BJ (cell line): Measurements from ENCODE around the gene CACHD1. TPM values are rescaled to one million over a fixed set of nuclear protein-coding genes. Genes with fewer than 3 reads are reported as not detected.

Source experiments
- CTCF ChIA-PET: fragments of 350-600 bp; formaldehyde crosslinking; extraction: SDS; loops from one replicate; lab custom pipeline; 2021; ENCODE audit warnings: antibody characterized with exemption, inconsistent platforms; lab: Yijun Ruan, JAX
- POLR2A ChIA-PET: fragments of 300-600 bp; sonication (Branson Sonifier 250); formaldehyde crosslinking; extraction: SDS; loops from one replicate; lab custom pipeline; 2021; ENCODE audit warnings: antibody characterized with exemption; lab: Charles Lee
- DNase-seq: peaks from one replicate; pipeline ENCODE4 v3.0.0-alpha.2; 2011; ENCODE audit warnings: low read depth
- H3K27me3 ChIP-seq: 2 replicates; pipeline ENCODE4 v1.6.0; 2011; ENCODE audit warnings: low read length; ENCODE audit not compliant: control insufficient read depth, insufficient read depth
- H3K36me3 ChIP-seq: 2 replicates; pipeline ENCODE4 v1.5.1; 2011; ENCODE audit warnings: low read length; ENCODE audit not compliant: control insufficient read depth, insufficient read depth
- H3K4me3 ChIP-seq: 2 replicates; pipeline ENCODE4 v1.5.1; 2011; ENCODE audit warnings: low read depth, mild to moderate bottlenecking, control low read depth, low read length
- CTCF ChIP-seq: IDR thresholded peaks from 2 replicates; pipeline ENCODE4 v1.5.1; 2011; ENCODE audit warnings: low read depth, mild to moderate bottlenecking, control low read depth, inconsistent platforms, low read length, moderate library complexity; ENCODE audit not compliant: insufficient read depth
- polyA plus RNA-seq: library from polyadenylated mRNA; depleted of rRNA; stranded (reverse); fragments of >200 nt; gene quantifications from 2 replicates; pipeline ENCODE4 v1.2.3, GENCODE V29; 2011

The CACHD1 gene
- polyA plus RNA-seq, 1 experiment, result 3.0 TPM

DNA sequence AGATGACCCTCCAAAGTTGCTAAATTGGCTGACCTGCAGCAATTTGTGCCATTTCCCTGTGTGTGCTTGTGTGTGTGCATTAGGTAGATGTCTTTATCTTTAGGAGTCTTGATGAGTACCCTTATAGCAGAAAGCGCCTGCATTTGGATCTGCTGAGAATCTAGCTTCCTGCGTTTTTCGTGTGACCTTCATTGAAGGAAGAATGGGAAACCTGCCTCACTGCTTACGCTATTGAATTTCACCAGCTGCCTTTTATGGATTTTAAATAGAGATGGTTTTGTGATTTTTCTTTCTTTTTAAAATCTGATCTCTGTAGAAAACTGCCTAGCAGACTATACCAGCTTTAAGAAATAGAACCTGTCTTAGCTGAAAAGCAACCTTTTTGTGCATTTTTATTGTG is 124.5 kb downstream of the CACHD1 start:
- ChIA-PET POLR2A (no interaction called here), CTCF (no interaction called here)
- H3K4me3 ChIP-seq, result no peak overlapping the region
- DNase-seq, result no peak
- no peaks in the 10 kb centered on the region for H3K27me3 ChIP-seq
- no peaks in the 10 kb centered on the region for H3K36me3 ChIP-seq
- TF ChIP-seq CTCF, result no peak

DNA sequence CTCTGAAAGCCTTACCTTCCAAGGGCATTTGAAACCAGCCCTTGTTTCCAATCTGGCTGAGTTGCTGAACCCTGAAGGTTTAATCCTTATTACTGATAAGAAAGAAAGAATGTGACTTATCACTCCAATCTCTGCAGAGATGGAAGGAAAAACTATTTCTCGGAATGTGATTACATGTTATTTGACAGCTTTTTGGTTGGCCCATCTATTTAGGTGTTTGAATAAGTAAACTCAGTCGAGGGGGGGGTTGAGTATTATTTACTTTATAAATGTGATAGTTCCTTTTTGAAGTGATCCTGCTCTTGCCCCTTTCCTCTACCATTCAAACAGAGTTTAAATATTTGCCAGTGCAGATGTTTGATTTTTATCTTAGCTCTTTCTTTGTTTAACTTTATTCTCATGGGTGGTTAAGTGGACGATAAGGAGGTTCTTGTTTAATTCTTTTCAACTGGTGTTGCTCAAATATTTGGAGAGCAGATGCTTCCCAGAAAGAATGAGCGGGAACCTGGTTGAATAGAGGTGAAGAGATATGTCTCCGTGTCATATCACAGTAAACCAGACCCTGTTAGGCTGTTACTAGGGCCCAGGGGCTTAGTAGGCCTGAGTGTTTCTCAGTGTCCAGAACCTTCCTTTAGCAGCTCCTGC is 126.1 kb downstream of the CACHD1 start:
- Histone ChIP-seq H3K36me3 (no peaks in the 10 kb centered on the region), H3K27me3 (no peaks in the 10 kb centered on the region), H3K4me3 (no peak overlapping the region)
- no peak for DNase-seq
- ChIA-PET CTCF (no interaction called here), POLR2A (no interaction called here)
- no peak for TF ChIP-seq CTCF

GRCh38 chr1:64597113-64597512 is 127.2 kb downstream of the CACHD1 start:
- CTCF ChIA-PET, result no interaction called here
- POLR2A ChIA-PET, result no interaction called here

GRCh38 chr1:64598100-64598571 is 128.2 kb downstream of the CACHD1 start:
- DNase-seq, result peak; percentile 31
- ChIA-PET POLR2A (interaction anchor here (0.7 kb wide), 1 partner anchor 207 kb away, joined by 3 read pairs; no protein-coding TSS in a partner anchor), CTCF (interaction anchor here (0.8 kb wide), 1 partner anchor 39 kb away, joined by 3 read pairs; no protein-coding TSS in a partner anchor)
- H3K27me3 ChIP-seq, result no peaks in the 10 kb centered on the region
- no peaks in the 10 kb centered on the region for H3K36me3 ChIP-seq
- no peak for TF ChIP-seq CTCF
- H3K4me3 ChIP-seq, result no peak overlapping the region

More at GRCh38 chr1:64597113-64597512, 127.2 kb downstream of the CACHD1 start:
- TF ChIP-seq CTCF, result no peak
- Histone ChIP-seq H3K36me3 (no peaks in the 10 kb centered on the region), H3K4me3 (no peak overlapping the region), H3K27me3 (no peaks in the 10 kb centered on the region)
- no peak for DNase-seq

- H3K27me3 ChIP-seq, result no peaks in the 10 kb centered on the region
- no peak for DNase-seq
- no peak for TF ChIP-seq CTCF
- ChIA-PET POLR2A (no interaction called here), CTCF (no interaction called here)
- no peaks in the 10 kb centered on the region for H3K36me3 ChIP-seq
- H3K4me3 ChIP-seq, result no peak overlapping the region
Observed at GRCh38 chr1:64599242-64599641, 129.3 kb downstream of the CACHD1 start.
